Testis (tissue), 3 donors: ENCODE results near the gene CERK. TPM values are rescaled to one million over a fixed set of nuclear protein-coding genes. Genes with fewer than 3 reads are reported as not detected.
A peak's percentile ranks its signal among the peaks of the same experiment; 100 is the strongest.

ENCODE experiments used
- DNase-seq: peaks from one replicate; pipeline ENCODE4 v3.0.0-alpha.2; 2019
- H3K27ac ChIP-seq, 2 donors: fragments of 200-600 bp; sonication (generic); one replicate each; pipeline ENCODE4 v1.5.1; 2019
- H3K27me3 ChIP-seq: fragments of 200-600 bp; sonication (generic); one replicate; pipeline ENCODE4 v1.5.1; 2019
- H3K36me3 ChIP-seq: fragments of 200-600 bp; sonication (generic); one replicate; pipeline ENCODE4 v1.5.1; 2017; ENCODE audit warnings: low read depth; ENCODE audit errors: missing control alignments
- H3K4me1 ChIP-seq: fragments of 200-600 bp; sonication (generic); one replicate; pipeline ENCODE4 v1.5.1; 2019
- H3K4me3 ChIP-seq, 2 donors: fragments of 200-600 bp; sonication (generic); one replicate each; pipeline ENCODE4 v1.5.1; 2017 to 2019
- H3K9me3 ChIP-seq: fragments of 200-600 bp; sonication (generic); one replicate; pipeline ENCODE4 v1.5.1; 2017
- CTCF ChIP-seq, 3 experiments: fragments of 450-650 bp in 2 of 3; fragments of 200-600 bp in 1 of 3; sonication (generic) in 1 of 3; IDR thresholded peaks; one replicate each; pipeline ENCODE4 v1.5.1; 2016 to 2019; ENCODE audit warnings: antibody characterized with exemption in 3 of 3, mild to moderate bottlenecking in 2 of 3, moderate library complexity in 1 of 3
- POLR2A ChIP-seq: fragments of 450-650 bp; IDR thresholded peaks from one replicate; pipeline ENCODE4 v1.6.1; 2017; ENCODE audit warnings: antibody characterized with exemption, mild to moderate bottlenecking, moderate library complexity
- WGBS, 2 donors: methylation state at CpG; one replicate each; pipeline ENCODE4 v1.1.5; 2018; 5-methylcytosine and 5-hydroxymethylcytosine counted together
- intact Hi-C: fragments of 100-400 bp; cut with DNase I; formaldehyde crosslinking; loops from one replicate; pipeline ENCODE4 v1.15.1; 2023; ENCODE audit warnings: low total_unique reads
- polyA plus RNA-seq: library from polyadenylated mRNA; stranded (reverse); fragments of 350-450 nt; fragmentation: Illumina TruSeq; extraction: RNeasy Lipid Tissue Mini Kit (QIAGEN cat#74804); gene quantifications from one replicate; pipeline ENCODE4 v1.2.3, GENCODE V29; 2014; ENCODE audit warnings: low read depth, low replicate concordance; ENCODE audit not compliant: insufficient read depth
- total RNA-seq, 2 donors: library from RNA; depleted of rRNA; stranded (reverse); fragments of >200 nt; gene quantifications; one replicate each; pipeline ENCODE4 v1.2.3, GENCODE V29; 2016

Gene CERK
- total and polyA plus RNA-seq, 3 donors from 2014 or later: 14.0 to 21.3 (median 17.0) TPM

GRCh38 chr22:46703171-46703995 lies 34.7 kb downstream of the CERK start:
- H3K36me3 ChIP-seq: no peaks in the 10 kb centered on the region
- H3K27ac ChIP-seq: no peak overlapping the region
- no peaks in the 10 kb centered on the region for H3K4me1 ChIP-seq
- intact Hi-C loops: no loop called here
- TF ChIP-seq POLR2A (no peak), CTCF (IDR thresholded peaks at IDR 0.05) (no peak)
- no peaks in the 10 kb centered on the region for H3K9me3 ChIP-seq
- DNase-seq: no peak
- no peak overlapping the region for H3K4me3 ChIP-seq
- WGBS, 2 donors: 95 to 96% methylated on average over 8 to 26 of the region's 26 CpGs
- H3K27me3 ChIP-seq: no peaks in the 10 kb centered on the region

GRCh38 chr22:46701262-46701661 lies 36.8 kb downstream of the CERK start:
- intact Hi-C loops: no loop called here
- Histone ChIP-seq H3K9me3 (no peaks in the 10 kb centered on the region), H3K4me3 (peak overlapping the region in 1 of 2 donors; percentile 29), H3K4me1 (no peaks in the 10 kb centered on the region), H3K27ac (no peak overlapping the region), H3K36me3 (no peaks in the 10 kb centered on the region), H3K27me3 (no peaks in the 10 kb centered on the region)
- DNase-seq: no peak
- TF ChIP-seq POLR2A: no peak
- 91 to 93% methylated on average over 32 to 33 of the region's 33 CpGs for WGBS, 2 donors

GRCh38 chr22:46699091-46699490 lies 39.0 kb downstream of the CERK start:
- Histone ChIP-seq H3K27me3 (no peaks in the 10 kb centered on the region), H3K4me3 (no peak overlapping the region), H3K27ac (no peak overlapping the region), H3K36me3 (no peaks in the 10 kb centered on the region), H3K4me1 (no peaks in the 10 kb centered on the region), H3K9me3 (no peaks in the 10 kb centered on the region)
- TF ChIP-seq POLR2A (no peak), CTCF (IDR thresholded peaks at IDR 0.05) (no peak)
- DNase-seq: no peak
- intact Hi-C loops: no loop called here
- WGBS, 2 donors: 91 to 96% methylated on average over 17 of the region's 17 CpGs

- DNase-seq: no peak
- H3K27ac ChIP-seq: no peak overlapping the region
- H3K4me3 ChIP-seq: no peak overlapping the region
- no peaks in the 10 kb centered on the region for H3K9me3 ChIP-seq
- TF ChIP-seq POLR2A: no peak
- TF ChIP-seq CTCF (IDR thresholded peaks at IDR 0.05): no peak
- H3K27me3 ChIP-seq: no peaks in the 10 kb centered on the region
- WGBS, 2 donors: 94 to 97% methylated on average over 10 to 24 of the region's 24 CpGs
- H3K36me3 ChIP-seq: no peaks in the 10 kb centered on the region
- intact Hi-C loops: no loop called here
- no peaks in the 10 kb centered on the region for H3K4me1 ChIP-seq
Observed at GRCh38 chr22:46697811-46698515, 40.1 kb downstream of the CERK start.

- H3K4me3 ChIP-seq: no peak overlapping the region
- no peak overlapping the region for H3K27ac ChIP-seq
- intact Hi-C loops: no loop called here
- no peaks in the 10 kb centered on the region for H3K4me1 ChIP-seq
- 94 to 98% methylated on average over 7 to 10 of the region's 10 CpGs for WGBS, 2 donors
- H3K36me3 ChIP-seq: no peaks in the 10 kb centered on the region
- no peaks in the 10 kb centered on the region for H3K9me3 ChIP-seq
- TF ChIP-seq POLR2A (no peak), CTCF (IDR thresholded peaks at IDR 0.05) (no peak)
- no peaks in the 10 kb centered on the region for H3K27me3 ChIP-seq
- DNase-seq: no peak
Observed at GRCh38 chr22:46696614-46697013, 41.4 kb downstream of the CERK start.
